ENCODE results near the gene NDUFS8. TPM values are rescaled to one million over a fixed set of nuclear protein-coding genes. Genes with fewer than 3 reads are reported as not detected.

The NDUFS8 gene
- total RNA-seq, 1 donor, result 85.9 TPM

GRCh38 chr11:68049509-68050370 is 19.3 kb downstream of the NDUFS8 start:
- TF ChIP-seq CTCF (IDR thresholded peaks at IDR 0.05; ENCODE audit: insufficient read depth, low read depth, low read length), result no peak
- no peak overlapping the region for H3K4me3 ChIP-seq (ENCODE audit: low read depth, low read length)
- no peak for DNase-seq (ENCODE audit: low read depth)

- no peak for DNase-seq (ENCODE audit: low read depth)
- TF ChIP-seq CTCF (IDR thresholded peaks at IDR 0.05; ENCODE audit: insufficient read depth, low read depth, low read length), result no peak
- no peak overlapping the region for H3K4me3 ChIP-seq (ENCODE audit: low read depth, low read length)
These were observed 19.9 kb downstream of the NDUFS8 start for GRCh38 chr11:68050371-68050841.

GRCh38 chr11:68051191-68052136 is 21.0 kb downstream of the NDUFS8 start:
- TF ChIP-seq CTCF (IDR thresholded peaks at IDR 0.05; ENCODE audit: insufficient read depth, low read depth, low read length), result no peak
- H3K4me3 ChIP-seq (ENCODE audit: low read depth, low read length), result no peak overlapping the region
- no peak for DNase-seq (ENCODE audit: low read depth)

GRCh38 chr11:68052137-68052873 is 21.8 kb downstream of the NDUFS8 start:
- no peak overlapping the region for H3K4me3 ChIP-seq (ENCODE audit: low read depth, low read length)
- DNase-seq (ENCODE audit: low read depth), result no peak
- no peak for TF ChIP-seq CTCF (IDR thresholded peaks at IDR 0.05; ENCODE audit: insufficient read depth, low read depth, low read length)

- H3K4me3 ChIP-seq (ENCODE audit: low read depth, low read length), result no peak overlapping the region
- no peak for DNase-seq (ENCODE audit: low read depth)
- TF ChIP-seq CTCF (IDR thresholded peaks at IDR 0.05; ENCODE audit: insufficient read depth, low read depth, low read length), result no peak
These were observed 22.6 kb downstream of the NDUFS8 start for GRCh38 chr11:68053117-68053516.
